Activated naive CD8-positive, alpha-beta T cell treated with anti-CD3 and anti-CD28 coated beads, Interleukin-2, amount 10 ng/mL, durations not matched to agents 7 days and 5 days (primary cell): Measurements from ENCODE around the gene PAQR6. TPM values are rescaled to one million over a fixed set of nuclear protein-coding genes. Genes with fewer than 3 reads are reported as not detected.
A peak's percentile ranks its signal among the peaks of the same experiment; 100 is the strongest.

Experiments used
- ATAC-seq: fragments of 150-1000 bp; cut with Tn5 transposase; one replicate; pipeline ENCODE4 v1.10.0; 2021; ENCODE audit warnings: low read depth, moderate library complexity
- POLR2A ChIA-PET: fragments of 350-600 bp; sonication (Branson Sonifier 250); formaldehyde crosslinking; loops from one replicate; lab custom pipeline; 2021; ENCODE audit warnings: antibody characterized with exemption; lab: Charles Lee
- DNase-seq: peaks from one replicate; pipeline ENCODE4 v3.0.0; 2021
- H3K27ac Mint-ChIP-seq: one replicate; pipeline ENCODE4 v1.8.0; 2022; ENCODE audit warnings: mild to moderate bottlenecking, mixed read lengths
- H3K27me3 Mint-ChIP-seq: one replicate; pipeline ENCODE4 v1.8.0; 2022; ENCODE audit warnings: mild to moderate bottlenecking, moderate library complexity, mixed read lengths
- H3K36me3 Mint-ChIP-seq: one replicate; pipeline ENCODE4 v1.8.0; 2021; ENCODE audit warnings: mild to moderate bottlenecking, mixed read lengths
- H3K4me1 Mint-ChIP-seq: one replicate; pipeline ENCODE4 v1.8.0; 2021; ENCODE audit warnings: mixed read lengths
- H3K4me3 Mint-ChIP-seq: one replicate; pipeline ENCODE4 v1.8.0; 2022; ENCODE audit warnings: mild to moderate bottlenecking, moderate library complexity, mixed read lengths
- H3K9me3 Mint-ChIP-seq: one replicate; pipeline ENCODE4 v1.8.0; 2021; ENCODE audit warnings: mixed read lengths
- total RNA-seq, 2 experiments: library from RNA; stranded (reverse); gene quantifications; one replicate each; pipeline ENCODE4 v1.2.3, GENCODE V29; 2021

PAQR6 gene
- total RNA-seq, 2 experiments from 2014 or later = 7.0 TPM

DNA sequence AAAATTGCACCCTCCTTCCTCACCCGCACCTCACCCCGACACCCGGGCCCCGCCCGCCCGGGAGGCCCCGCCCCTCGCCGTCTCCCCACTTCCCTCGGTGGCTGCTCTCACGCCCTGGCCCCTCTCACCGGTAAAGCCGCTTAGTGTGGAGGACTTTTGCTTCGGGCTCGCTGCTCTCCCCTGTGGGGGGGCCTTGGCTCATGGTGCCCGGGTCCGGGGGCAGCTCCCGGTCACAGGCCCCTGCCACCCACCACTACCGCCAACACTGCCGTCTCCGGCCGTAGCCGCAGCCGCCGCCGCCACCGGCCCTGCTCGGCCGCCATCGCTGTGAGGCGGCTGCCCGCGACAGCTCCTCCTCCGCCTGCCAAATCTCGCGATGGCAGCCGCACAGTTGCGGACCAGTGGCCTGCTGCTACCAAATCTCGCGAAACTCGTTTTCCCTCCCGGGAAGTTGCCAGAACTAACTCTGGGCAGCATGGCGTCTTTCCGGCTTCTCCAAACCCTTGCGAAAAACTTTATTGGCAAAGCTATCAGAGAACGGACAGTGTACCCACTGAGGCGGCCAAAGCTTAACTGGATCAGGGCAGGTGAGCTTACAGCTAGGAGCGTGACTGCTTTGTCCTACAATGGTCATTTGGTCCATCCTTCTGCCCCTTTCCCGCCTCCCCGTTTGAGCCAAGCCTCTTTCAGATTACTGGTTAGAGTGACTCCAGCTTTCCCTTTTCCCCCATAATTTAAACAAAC is 34.8 kb upstream of the PAQR6 start, which contains the start of gene SMG5:
SMG5 (minus strand) TSS at position 347 of the 744 bp plus-strand sequence; CDS start at position 202, 145 bp downstream.
- DNase-seq (peak; percentile 95), ATAC-seq (peak; percentile 91)
- peak within 1 kb of the TSS; percentile 95 for H3K27ac Mint-ChIP-seq
- H3K4me3 Mint-ChIP-seq = peak within 1 kb of the TSS; percentile 94
- POLR2A ChIA-PET = interaction anchor here (0.6 to 4.2 kb wide), 26 partner anchors 8 to 447 kb away, joined by 3 to 24 read pairs (median 4); partner anchors contain the start of genes GLMP, KHDC4, PMF1 and SEMA4A
- no peaks in the 10 kb centered on the region for H3K27me3 Mint-ChIP-seq
- peaks cover 27% of the 10 kb centered on the region for H3K4me1 Mint-ChIP-seq
- H3K9me3 Mint-ChIP-seq = no peaks in the 10 kb centered on the region
- H3K36me3 Mint-ChIP-seq = peaks cover 12% of the 10 kb centered on the region

DNA sequence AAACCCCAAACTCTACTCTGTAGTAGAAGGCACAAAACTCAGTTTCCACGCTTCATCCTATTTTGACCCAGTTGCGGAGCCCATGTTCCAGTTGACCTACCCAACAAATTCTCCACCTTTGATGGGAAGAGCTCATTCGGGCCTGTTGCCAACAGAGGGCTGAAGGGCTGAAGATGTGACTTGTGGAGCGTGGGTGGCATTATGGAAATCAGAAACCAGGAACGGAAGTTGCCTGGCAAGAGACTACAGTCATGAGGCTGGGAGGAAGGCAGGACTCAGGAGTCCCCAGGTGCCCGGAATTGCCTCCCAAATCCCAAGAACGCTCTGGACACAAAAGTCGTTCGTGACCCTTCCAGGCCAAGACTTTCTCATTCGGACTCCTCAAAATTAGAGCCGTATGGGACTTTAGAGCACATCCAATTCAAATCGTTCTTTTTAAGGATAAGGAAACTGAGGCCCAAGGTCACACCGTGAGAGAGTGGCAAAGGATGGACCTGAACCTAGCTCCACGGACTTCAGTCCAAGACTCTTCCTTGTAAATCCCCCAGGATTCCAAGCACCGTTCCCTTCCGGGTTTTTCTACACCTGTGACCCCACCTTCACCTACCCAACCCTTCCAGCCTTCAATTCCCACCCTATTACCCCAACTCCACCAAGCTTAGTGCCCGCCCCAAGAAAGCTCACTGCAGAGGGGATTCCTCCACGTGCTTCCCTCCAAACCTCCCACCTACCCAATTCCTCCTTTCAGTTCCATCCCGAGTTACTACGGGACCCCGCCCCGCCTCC is 34.0 kb upstream of the PAQR6 start:
- POLR2A ChIA-PET = interaction anchor here (0.5 to 4.2 kb wide), 27 partner anchors 9 to 448 kb away, joined by 3 to 24 read pairs (median 4); partner anchors contain the start of genes GLMP, KHDC4, PMF1 and SEMA4A
- H3K9me3 Mint-ChIP-seq = no peaks in the 10 kb centered on the region
- peak overlapping the region; percentile 94 for H3K4me3 Mint-ChIP-seq
- DNase-seq = no peak
- no peaks in the 10 kb centered on the region for H3K27me3 Mint-ChIP-seq
- ATAC-seq = no peak
- peaks cover 16% of the 10 kb centered on the region for H3K36me3 Mint-ChIP-seq
- H3K4me1 Mint-ChIP-seq = peaks cover 29% of the 10 kb centered on the region
- peak overlapping the region; percentile 95 for H3K27ac Mint-ChIP-seq

DNA sequence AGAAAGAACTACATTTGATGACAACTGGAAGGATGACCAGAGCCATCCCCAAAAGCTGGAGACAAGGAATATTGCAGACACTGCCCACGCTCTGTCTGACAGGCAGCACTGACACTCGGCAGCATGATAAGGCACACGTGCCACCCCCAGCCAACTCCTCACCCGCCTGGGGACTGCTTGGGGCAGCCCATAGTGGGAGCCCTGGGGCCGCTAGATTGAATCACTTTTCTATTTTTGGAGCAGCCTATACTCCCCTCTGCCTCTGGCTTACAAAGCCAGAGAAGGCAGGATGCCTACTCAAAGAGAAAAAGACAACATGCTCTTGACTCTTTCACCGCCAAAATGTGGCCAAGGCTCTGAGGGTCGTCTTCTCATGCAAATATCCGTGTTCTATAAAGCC is 33.4 kb upstream of the PAQR6 start:
- H3K27me3 Mint-ChIP-seq = no peaks in the 10 kb centered on the region
- POLR2A ChIA-PET = interaction anchor here (0.5 to 4.2 kb wide), 7 partner anchors 9 to 134 kb away, joined by 3 to 24 read pairs (median 8); partner anchors contain the start of genes PMF1 and SEMA4A
- peak overlapping the region; percentile 95 for H3K27ac Mint-ChIP-seq
- peak; percentile 31 for ATAC-seq
- H3K4me3 Mint-ChIP-seq = peak overlapping the region; percentile 94
- peaks cover 17% of the 10 kb centered on the region for H3K36me3 Mint-ChIP-seq
- peak; percentile 49 for DNase-seq
- H3K4me1 Mint-ChIP-seq = peaks cover 29% of the 10 kb centered on the region
- H3K9me3 Mint-ChIP-seq = no peaks in the 10 kb centered on the region

DNA sequence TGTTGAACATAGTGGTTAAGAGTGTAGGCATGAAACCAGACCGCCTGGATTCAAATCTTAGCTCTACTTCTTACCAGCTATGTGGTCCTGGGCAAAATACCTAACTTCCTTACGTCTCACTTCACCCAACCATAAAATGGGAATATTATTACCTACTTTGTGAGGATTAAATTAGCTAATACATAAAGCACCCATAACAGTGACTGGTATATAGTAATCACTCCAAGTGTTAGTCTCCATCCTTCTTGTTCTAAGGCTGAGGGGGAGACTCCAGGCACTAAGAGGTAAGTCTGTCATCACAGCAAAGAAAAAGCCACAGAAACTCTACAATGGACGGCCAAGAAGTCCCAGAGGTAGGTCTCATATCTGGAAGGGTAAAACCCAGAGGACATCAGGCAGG is 32.0 kb upstream of the PAQR6 start:
- Mint-ChIP-seq H3K4me1 (peaks cover 29% of the 10 kb centered on the region), H3K9me3 (no peaks in the 10 kb centered on the region), H3K27me3 (no peaks in the 10 kb centered on the region), H3K27ac (no peak overlapping the region), H3K36me3 (peaks cover 16% of the 10 kb centered on the region), H3K4me3 (peak overlapping the region; percentile 2)
- no peak for ATAC-seq
- POLR2A ChIA-PET = interaction anchor here (1.4 kb wide), 1 partner anchor 34 kb away, joined by 4 read pairs; no protein-coding TSS in a partner anchor
- no peak for DNase-seq

DNA sequence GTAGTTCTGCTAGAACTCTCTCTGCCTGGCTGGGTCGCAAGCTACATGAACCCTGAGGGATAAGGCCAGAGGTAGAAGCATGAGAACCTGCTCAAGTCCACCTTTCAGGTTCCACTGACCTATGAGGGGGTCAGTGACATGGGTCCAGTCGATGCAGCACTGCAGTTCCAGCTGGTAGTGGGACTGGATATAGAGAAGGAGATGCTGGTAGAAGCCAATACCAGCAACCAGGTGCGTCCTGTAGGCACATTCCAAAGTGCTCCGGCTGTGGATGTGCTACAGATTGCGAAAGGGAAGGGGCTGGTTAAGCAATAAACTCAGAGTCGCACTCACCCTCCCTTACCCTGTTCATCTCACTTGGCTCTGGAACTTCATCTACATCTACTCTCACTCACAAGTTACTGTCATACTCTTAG is 29.1 kb upstream of the PAQR6 start:
- Mint-ChIP-seq H3K4me3 (no peak overlapping the region), H3K27me3 (no peaks in the 10 kb centered on the region), H3K9me3 (no peaks in the 10 kb centered on the region), H3K4me1 (peaks cover 22% of the 10 kb centered on the region), H3K36me3 (peaks cover 32% of the 10 kb centered on the region), H3K27ac (no peak overlapping the region)
- ATAC-seq = no peak
- DNase-seq = no peak
- POLR2A ChIA-PET = interaction anchor here (1.0 kb wide), 1 partner anchor 130 kb away, joined by 3 read pairs; no protein-coding TSS in a partner anchor

DNA sequence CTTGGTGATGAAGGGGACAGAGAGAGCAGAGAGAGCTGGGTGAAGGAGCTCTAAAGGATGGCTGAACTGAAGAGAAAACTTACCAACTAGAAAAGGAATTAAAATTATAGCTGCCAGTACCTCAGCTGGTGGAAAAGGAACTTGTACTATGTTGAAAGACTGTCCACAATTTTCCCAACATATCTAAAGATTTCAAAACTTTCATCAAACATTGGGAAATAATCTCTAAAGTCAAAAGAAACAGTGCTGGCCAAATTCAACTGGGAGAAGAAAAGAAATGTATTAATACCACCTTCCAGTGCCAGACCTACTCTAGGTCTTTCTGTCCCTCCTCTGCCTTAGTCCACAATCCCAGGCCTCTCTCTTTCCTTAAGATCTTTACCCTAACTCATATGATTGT is 28.7 kb upstream of the PAQR6 start:
- H3K36me3 Mint-ChIP-seq = peaks cover 36% of the 10 kb centered on the region
- H3K9me3 Mint-ChIP-seq = no peaks in the 10 kb centered on the region
- H3K4me3 Mint-ChIP-seq = no peak overlapping the region
- POLR2A ChIA-PET = interaction anchor here (1.0 kb wide), 1 partner anchor 129 kb away, joined by 3 read pairs; no protein-coding TSS in a partner anchor
- ATAC-seq = no peak
- H3K27me3 Mint-ChIP-seq = no peaks in the 10 kb centered on the region
- peaks cover 20% of the 10 kb centered on the region for H3K4me1 Mint-ChIP-seq
- no peak for DNase-seq
- no peak overlapping the region for H3K27ac Mint-ChIP-seq

DNA sequence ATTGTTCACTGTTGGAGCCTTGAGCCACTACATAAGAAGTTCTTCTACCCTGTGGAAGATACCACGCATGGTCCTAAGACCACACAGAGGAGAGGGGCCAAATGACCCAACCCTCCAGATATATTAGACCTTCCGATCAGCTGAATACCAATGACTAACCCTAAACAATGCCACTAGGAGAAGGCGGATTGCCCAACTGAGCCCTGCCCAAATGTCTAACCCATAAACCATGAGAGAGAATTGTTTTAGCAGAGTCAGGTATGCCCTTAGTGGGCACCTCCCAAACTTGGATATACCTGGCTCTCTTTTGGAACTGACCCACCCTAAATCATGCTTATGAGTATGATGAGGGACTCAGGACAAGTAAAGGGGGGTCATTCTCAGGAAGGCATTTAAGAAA is 22.5 kb upstream of the PAQR6 start:
- POLR2A ChIA-PET = interaction anchor here (3.9 kb wide), 1 partner anchor 12 kb away, joined by 24 read pairs; the partner anchor contains the start of genes SMG5 and TMEM79
- peaks cover 49% of the 10 kb centered on the region for H3K36me3 Mint-ChIP-seq

DNA sequence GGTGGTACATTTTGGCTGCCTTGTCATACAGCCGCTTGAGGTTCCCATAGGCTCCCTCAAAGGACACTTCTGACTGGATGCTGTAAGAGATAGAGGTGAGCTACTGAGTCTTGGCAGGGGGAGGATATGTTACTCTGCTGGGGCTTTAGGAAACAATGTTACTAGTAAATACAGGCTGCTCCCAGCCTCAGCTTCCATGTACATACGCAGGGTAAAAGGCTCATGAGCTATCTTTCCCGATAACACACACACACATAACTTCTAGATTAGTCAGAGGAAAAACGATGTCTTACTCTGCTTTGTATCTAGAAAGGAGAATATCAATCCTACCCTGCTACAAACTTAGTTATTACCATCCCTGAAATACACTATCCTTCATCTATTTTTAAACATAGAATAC is 20.5 kb upstream of the PAQR6 start:
- no peak for DNase-seq
- H3K4me3 Mint-ChIP-seq = no peak overlapping the region
- peaks cover 51% of the 10 kb centered on the region for H3K36me3 Mint-ChIP-seq
- no peak overlapping the region for H3K27ac Mint-ChIP-seq
- ATAC-seq = no peak
- H3K9me3 Mint-ChIP-seq = no peaks in the 10 kb centered on the region
- H3K27me3 Mint-ChIP-seq = no peaks in the 10 kb centered on the region
- H3K4me1 Mint-ChIP-seq = peaks cover 1% of the 10 kb centered on the region
- POLR2A ChIA-PET = interaction anchor here (1.2 kb wide), 1 partner anchor 14 kb away, joined by 3 read pairs; the partner anchor contains the start of gene SMG5

More for the DNA sequence above, 22.5 kb upstream of the PAQR6 start:
- ATAC-seq (no peak), DNase-seq (no peak)
- peaks cover 3% of the 10 kb centered on the region for H3K4me1 Mint-ChIP-seq
- H3K27ac Mint-ChIP-seq = no peak overlapping the region
- no peak overlapping the region for H3K4me3 Mint-ChIP-seq
- H3K27me3 Mint-ChIP-seq = no peaks in the 10 kb centered on the region
- H3K9me3 Mint-ChIP-seq = no peaks in the 10 kb centered on the region

DNA sequence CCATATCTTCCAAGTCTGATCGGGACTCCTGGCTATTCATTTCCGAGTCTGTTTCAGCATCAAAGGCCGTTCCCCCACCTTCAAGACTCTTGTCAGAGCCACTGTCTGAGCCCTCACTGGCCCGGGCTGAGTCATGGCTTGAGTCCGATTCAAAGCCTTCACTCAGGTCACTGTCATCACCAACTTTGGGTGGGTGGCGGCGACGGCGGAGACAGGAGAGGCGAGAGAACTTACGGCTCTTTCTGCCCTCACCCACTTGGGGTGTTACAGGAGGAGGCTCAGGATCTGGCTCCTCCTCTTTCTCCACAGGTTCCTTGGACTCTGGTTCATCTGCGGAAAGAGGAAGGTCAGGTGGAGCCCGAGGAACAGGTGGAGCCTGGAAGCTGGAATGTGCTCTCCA is 18.2 kb upstream of the PAQR6 start:
- Mint-ChIP-seq H3K27me3 (no peaks in the 10 kb centered on the region), H3K9me3 (no peaks in the 10 kb centered on the region), H3K27ac (no peak overlapping the region), H3K36me3 (peaks cover 40% of the 10 kb centered on the region), H3K4me1 (peaks cover 1% of the 10 kb centered on the region), H3K4me3 (no peak overlapping the region)
- DNase-seq = no peak
- ATAC-seq = no peak
- POLR2A ChIA-PET = no interaction called here

DNA sequence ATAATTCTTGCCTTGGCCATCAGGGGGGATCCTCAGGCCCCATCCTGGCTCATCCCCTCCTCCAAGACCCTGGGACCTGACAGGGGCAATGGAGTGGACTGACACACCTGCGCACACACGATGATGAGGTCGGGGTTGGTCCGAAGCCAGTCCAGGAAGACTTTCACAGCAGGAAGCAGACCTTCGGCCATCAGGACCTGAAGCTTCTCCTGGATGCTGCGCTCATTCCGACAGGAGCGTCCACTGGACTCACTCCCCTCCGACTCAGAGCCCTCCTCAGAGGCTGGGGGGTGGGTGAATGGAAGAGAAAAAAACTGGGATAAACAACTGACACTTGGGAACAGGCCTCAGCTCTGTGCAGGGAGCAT is 15.4 kb upstream of the PAQR6 start:
- no peaks in the 10 kb centered on the region for H3K27me3 Mint-ChIP-seq
- no peak overlapping the region for H3K4me3 Mint-ChIP-seq
- peaks cover 44% of the 10 kb centered on the region for H3K36me3 Mint-ChIP-seq
- DNase-seq (no peak), ATAC-seq (no peak)
- H3K9me3 Mint-ChIP-seq = no peaks in the 10 kb centered on the region
- H3K4me1 Mint-ChIP-seq = peaks cover 1% of the 10 kb centered on the region
- H3K27ac Mint-ChIP-seq = no peak overlapping the region
- POLR2A ChIA-PET = interaction anchor here (0.6 to 1.7 kb wide), 3 partner anchors 19 to 74 kb away, joined by 4 to 9 read pairs (median 5); partner anchors contain the start of gene SMG5

DNA sequence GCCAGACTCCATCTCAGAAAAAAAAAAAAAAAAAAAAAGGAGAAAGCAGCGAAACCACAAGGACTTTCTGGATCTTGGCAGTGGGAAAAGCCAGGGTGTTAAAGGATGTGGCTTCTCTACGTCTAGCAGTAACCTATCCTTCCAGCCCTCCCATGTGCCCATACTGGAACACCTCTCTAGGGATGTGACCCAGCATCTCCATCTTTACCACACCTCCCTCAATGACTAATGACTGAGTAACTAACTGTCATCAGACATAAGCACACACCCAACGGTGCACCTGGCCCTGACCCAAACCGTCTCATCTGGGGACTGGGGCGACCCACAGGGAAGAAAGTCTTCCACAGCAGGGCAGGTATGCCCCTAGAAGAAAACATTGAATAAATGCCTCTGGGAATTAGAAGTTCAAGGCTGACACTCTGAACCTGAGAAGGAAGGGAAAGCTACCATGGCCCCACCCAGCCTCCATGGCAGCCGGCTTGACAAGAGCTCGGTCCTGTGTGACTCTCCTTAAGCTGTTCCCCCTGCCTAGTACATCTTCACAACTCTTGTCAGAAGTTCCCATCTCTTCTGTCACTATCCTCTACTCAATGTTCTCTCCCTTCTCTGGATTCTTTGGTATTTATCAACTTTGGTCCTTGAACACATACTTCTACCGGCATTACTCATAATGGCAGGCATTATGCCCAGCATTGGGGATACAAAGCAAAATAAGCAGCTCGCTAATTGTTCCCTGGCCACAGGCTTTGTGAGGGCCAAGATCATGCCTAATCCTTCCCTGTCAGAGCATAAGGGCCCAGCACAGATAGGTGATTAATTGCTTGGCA is 14.8 kb upstream of the PAQR6 start:
- H3K27ac Mint-ChIP-seq = no peak overlapping the region
- POLR2A ChIA-PET = interaction anchor here (1.7 kb wide), 1 partner anchor 20 kb away, joined by 9 read pairs; the partner anchor contains the start of gene SMG5

DNA sequence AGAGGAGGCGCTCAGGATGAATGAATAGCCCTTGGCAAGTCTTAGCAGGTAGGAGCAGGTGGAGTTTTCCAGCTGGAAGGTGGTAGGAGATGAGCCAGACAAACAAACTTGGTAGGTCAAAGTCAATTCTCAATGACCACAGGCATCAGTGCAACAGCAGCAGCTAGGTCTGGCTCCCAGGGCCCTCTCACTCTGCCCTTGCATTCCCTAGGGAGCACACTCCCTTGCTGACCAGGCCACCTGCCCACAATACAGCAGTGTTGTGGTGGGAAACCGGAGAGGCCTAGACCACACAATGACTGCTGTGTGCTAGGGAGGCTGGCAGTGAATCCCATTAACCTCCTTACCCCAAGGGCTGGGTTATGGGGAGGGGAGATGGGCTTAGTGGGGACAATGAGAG is 13.0 kb upstream of the PAQR6 start:
- POLR2A ChIA-PET = interaction anchor here (1.9 kb wide), 1 partner anchor 15 kb away, joined by 7 read pairs; no protein-coding TSS in a partner anchor
- no peaks in the 10 kb centered on the region for H3K9me3 Mint-ChIP-seq
- H3K27ac Mint-ChIP-seq = peak overlapping the region; percentile 37
- ATAC-seq (no peak), DNase-seq (no peak)
- no peak overlapping the region for H3K4me3 Mint-ChIP-seq
- peaks cover 16% of the 10 kb centered on the region for H3K4me1 Mint-ChIP-seq
- peaks cover 44% of the 10 kb centered on the region for H3K36me3 Mint-ChIP-seq
- H3K27me3 Mint-ChIP-seq = no peaks in the 10 kb centered on the region

More for the DNA sequence above, 14.8 kb upstream of the PAQR6 start:
- no peaks in the 10 kb centered on the region for H3K27me3 Mint-ChIP-seq
- DNase-seq (no peak), ATAC-seq (no peak)
- peaks cover 4% of the 10 kb centered on the region for H3K4me1 Mint-ChIP-seq
- no peak overlapping the region for H3K4me3 Mint-ChIP-seq
- H3K36me3 Mint-ChIP-seq = peaks cover 48% of the 10 kb centered on the region
- no peaks in the 10 kb centered on the region for H3K9me3 Mint-ChIP-seq
